GM12864 (cell line): ENCODE results near the gene PRKCQ.

Experiments
- DNase-seq: peaks from one replicate; pipeline ENCODE4 v3.0.0-alpha.2; 2011; ENCODE audit warnings: low read depth
- H3K4me3 ChIP-seq: 2 replicates; pipeline ENCODE4 v1.5.1; 2011; ENCODE audit warnings: mild to moderate bottlenecking, low read depth, low read length, control low read depth
- TF ChIP-seq, protein P1 (sequence below): IDR thresholded peaks from 2 replicates; pipeline ENCODE4 v1.5.1; 2011; ENCODE audit warnings: low read depth, mild to moderate bottlenecking, moderate library complexity, low read length, control low read depth, inconsistent platforms; ENCODE audit errors: missing control alignments

The PRKCQ gene

DNA sequence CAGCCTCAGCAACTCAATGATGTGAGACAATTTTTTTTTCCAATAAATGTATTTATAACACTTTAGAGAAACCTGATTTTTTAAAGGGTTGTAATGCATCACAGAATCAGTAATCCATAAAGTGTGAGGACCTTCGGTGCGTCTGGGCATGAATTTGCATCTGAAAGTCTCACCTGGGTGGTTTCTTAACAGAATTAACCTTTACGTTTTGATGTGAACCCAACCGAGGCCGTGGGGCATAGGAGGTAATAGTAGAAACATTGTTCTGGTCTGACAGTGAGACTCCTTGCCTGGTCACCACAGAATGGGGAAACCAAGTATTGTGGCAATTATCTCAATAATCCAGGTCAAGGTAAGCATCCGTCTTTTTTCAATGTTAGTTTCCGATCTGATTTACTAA lies 114.6 kb downstream of the PRKCQ start:
- H3K4me3 ChIP-seq, result no peak overlapping the region
- TF ChIP-seq, protein P1, sequence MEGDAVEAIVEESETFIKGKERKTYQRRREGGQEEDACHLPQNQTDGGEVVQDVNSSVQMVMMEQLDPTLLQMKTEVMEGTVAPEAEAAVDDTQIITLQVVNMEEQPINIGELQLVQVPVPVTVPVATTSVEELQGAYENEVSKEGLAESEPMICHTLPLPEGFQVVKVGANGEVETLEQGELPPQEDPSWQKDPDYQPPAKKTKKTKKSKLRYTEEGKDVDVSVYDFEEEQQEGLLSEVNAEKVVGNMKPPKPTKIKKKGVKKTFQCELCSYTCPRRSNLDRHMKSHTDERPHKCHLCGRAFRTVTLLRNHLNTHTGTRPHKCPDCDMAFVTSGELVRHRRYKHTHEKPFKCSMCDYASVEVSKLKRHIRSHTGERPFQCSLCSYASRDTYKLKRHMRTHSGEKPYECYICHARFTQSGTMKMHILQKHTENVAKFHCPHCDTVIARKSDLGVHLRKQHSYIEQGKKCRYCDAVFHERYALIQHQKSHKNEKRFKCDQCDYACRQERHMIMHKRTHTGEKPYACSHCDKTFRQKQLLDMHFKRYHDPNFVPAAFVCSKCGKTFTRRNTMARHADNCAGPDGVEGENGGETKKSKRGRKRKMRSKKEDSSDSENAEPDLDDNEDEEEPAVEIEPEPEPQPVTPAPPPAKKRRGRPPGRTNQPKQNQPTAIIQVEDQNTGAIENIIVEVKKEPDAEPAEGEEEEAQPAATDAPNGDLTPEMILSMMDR, result no peak
- DNase-seq, result no peak

DNA sequence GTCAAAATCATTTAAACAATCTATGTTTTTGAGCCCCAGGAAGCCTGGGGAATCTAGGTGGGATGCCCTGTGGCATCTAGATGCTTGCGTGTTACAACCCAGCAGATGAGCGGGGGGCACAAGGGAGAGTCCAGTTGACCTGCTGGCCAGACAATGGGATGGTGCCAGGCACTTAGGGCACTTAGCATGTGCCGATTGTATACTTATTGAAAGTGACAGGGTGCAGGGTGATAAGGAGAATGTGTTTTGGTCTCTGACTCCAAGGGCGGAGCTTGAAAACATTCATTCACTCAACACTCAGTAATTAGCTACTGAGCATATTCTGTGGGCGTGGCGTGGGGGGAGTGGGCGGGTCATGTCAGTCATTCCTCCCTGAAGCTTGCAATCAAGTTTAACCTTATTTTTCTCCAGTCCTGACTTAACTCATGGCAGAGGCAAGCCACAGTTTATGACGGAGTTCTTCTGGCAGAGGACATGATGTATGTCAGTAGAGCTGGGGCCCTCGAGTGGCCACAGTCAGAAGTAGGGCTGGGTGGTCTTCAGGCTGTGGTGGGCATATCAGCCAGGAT lies 115.1 kb downstream of the PRKCQ start:
- DNase-seq, result no peak
- TF ChIP-seq, protein P1, result no peak
- H3K4me3 ChIP-seq, result no peak overlapping the region

DNA sequence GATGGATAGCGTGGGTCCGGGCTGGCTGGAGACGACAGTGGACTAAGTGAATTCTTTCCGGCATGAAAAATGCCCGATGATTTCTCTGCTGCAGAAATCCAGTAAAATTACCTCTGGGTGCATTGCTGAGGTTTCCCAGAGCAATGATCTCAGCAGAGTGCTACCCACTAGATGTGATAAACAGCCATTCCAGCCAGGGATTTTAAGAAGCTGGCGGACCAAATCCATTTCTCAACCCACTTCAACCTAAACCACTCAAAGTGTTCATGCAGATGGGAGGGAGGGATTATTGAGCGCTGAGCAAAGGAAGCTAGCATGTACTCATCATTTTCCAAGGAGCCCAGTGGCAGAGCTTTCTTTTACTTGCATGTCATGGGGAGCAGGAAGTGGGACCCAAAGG lies 116.7 kb downstream of the PRKCQ start:
- TF ChIP-seq, protein P1, result no peak
- H3K4me3 ChIP-seq, result no peak overlapping the region
- no peak for DNase-seq

DNA sequence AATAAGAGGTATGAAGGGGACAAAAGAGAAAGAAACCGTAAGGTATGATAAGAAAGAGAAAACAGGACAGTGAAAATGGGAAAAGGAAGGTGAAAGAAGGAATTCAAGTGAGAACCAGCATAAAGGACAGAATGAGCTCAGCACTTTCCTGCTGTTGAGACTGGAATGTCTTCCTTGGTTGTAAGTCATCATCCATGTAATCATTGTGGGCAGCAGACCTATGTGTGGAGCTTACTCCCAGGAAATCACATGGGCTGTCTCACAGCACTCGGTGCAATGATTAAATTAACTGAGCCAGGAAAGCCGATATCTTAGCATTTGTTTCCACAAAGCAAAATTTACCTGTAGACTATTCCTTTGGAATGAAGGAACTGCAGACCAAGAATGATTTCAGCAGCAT lies 118.1 kb downstream of the PRKCQ start:
- H3K4me3 ChIP-seq, result no peak overlapping the region
- DNase-seq, result no peak
- TF ChIP-seq, protein P1, result no peak

DNA sequence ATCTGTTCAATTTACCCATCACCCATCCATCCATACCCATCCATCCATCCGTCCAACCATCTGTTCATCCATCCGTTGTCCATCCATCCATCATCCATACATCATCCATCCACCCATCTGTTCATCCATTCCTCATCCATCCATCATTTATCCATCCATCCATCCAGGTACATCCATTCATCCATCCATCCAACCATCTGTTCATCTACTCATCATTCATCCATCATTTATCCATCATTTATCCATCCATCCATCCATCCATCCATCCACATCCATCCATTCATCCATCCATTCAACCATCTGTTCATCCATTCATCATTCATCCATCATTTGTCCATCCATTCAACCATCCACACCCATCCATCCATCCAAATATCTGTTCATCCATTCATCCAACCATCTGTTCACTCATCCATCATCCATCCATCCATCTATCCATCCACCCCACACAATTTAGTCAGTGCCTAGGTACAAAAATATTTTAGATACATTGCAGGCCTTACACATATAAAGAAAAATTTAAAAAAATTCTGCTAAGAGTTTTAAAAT lies 119.1 kb downstream of the PRKCQ start:
- TF ChIP-seq, protein P1, result no peak
- no peak for DNase-seq

DNA sequence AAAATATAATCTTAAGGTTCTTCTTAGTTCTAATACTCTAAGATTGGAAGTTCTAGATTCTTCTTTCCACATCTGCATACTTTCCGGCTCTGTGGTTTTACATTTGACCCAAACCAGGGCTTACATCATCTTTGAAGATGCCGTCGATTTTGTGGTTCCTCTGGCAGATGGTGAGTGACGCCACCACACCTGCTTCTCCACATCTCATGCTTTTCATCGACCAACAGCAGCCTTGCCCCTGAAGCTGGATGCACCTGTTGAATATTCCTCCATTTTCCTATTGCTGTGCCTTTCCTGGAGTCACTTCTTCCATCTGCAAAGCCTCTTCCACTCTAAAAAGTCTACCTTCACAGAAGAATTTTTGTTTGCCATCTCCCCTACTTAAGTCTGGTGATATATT lies 121.3 kb downstream of the PRKCQ start:
- TF ChIP-seq, protein P1, result no peak
- no peak overlapping the region for H3K4me3 ChIP-seq
- no peak for DNase-seq

More for the DNA sequence above, 119.1 kb downstream of the PRKCQ start:
- H3K4me3 ChIP-seq, result no peak overlapping the region

DNA sequence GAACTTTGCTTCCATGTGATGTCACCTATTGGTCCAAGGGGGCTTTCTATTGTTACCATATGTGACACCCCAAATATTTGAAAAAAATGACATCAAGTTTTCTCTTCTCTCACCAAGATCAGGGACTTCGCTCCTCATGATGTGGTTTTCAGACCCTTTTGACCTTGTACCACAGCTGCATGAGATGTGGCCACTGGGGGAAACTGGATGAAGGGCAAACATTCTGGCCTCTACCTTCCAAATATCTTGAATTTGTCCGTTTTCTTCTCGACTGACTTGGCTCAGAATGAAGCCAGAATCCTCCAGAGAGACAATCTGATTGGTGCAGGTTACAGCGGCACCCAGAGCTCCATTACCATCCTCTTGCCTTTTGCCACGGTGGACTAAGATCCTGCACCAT lies 122.7 kb downstream of the PRKCQ start:
- TF ChIP-seq, protein P1, result no peak
- no peak overlapping the region for H3K4me3 ChIP-seq
- no peak for DNase-seq
